ENCODE data around the gene ATP1B3.

DNA sequence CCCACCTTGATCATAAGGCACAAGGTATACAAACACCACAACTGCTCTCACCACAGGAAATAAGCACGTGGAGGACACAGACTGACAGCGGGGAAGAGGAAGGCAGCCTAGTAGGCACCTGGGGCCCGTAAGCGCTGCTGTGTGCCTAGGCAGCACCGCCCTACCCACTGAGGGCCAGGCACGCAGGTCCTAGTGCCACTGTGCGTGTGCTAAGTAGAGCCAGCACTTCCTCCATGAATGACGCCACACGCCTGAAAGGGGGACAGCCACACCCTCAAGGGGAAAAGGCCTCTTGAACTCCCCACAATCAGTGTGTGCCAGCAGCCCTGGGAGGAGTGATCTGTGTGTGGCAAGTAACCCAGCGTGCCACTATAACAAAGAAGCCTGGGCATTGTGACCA is 73.0 kb downstream of the ATP1B3 start:
- no peak for TF ChIP-seq EZH2 (IDR thresholded peaks at IDR 0.05; ENCODE audit: borderline replicate concordance, low read depth, low read length, poor library complexity, severe bottlenecking)
- TF ChIP-seq, protein P1, sequence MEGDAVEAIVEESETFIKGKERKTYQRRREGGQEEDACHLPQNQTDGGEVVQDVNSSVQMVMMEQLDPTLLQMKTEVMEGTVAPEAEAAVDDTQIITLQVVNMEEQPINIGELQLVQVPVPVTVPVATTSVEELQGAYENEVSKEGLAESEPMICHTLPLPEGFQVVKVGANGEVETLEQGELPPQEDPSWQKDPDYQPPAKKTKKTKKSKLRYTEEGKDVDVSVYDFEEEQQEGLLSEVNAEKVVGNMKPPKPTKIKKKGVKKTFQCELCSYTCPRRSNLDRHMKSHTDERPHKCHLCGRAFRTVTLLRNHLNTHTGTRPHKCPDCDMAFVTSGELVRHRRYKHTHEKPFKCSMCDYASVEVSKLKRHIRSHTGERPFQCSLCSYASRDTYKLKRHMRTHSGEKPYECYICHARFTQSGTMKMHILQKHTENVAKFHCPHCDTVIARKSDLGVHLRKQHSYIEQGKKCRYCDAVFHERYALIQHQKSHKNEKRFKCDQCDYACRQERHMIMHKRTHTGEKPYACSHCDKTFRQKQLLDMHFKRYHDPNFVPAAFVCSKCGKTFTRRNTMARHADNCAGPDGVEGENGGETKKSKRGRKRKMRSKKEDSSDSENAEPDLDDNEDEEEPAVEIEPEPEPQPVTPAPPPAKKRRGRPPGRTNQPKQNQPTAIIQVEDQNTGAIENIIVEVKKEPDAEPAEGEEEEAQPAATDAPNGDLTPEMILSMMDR (conservative IDR thresholded peaks at IDR 0.05; ENCODE audit: low read depth, low read length), result no peak
